ACHN (cell line): ENCODE data around the gene PAPPA.
A peak's percentile ranks its signal among the peaks of the same experiment; 100 is the strongest.

Experiments used
- DNase-seq: peaks from one replicate; pipeline ENCODE4 v3.0.0-alpha.2; 2015
- in situ Hi-C: cut with HindIII; loops from 2 replicates; pipeline ENCODE4 v1.10.0; 2017; ENCODE audit warnings: low sequenced_read_pairs, low pct_ligation_motif_present, low pct_unique_long_range_greater_than_20kb

The PAPPA gene

DNA sequence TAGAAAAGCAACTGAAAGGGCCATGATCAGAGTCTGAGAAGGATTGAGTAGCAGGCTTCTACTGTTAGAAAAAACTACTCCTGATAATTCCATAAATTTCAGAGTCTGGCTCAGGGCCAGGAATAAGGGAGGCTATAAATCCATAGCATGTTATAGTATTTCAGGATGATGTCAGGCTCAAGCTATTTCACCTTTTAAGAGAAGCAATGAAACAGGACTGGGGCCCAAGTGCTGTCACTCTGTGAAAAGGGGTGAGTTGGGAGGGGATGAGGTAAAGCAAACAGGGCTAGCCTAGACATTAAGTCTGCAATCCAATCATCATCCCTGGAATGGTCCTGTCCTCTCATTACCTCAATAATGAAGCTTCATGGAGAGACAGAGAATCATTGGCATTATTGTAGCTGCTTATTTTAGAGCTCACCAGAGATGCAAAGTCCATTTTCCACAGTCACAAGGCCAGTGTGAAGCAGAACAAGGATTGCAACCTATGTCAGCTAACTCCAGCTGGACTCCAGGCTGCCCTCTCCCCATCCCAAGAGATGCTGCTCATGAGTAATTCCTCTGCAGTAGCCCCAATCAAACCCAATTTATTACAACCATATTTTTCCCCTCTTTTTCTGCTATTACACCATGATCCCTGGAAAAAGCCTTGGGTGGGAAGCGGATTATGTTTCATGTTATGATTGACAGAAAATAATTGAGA lies 56.0 kb downstream of the PAPPA start:
- in situ Hi-C loops = no loop called here
- DNase-seq = no peak

DNA sequence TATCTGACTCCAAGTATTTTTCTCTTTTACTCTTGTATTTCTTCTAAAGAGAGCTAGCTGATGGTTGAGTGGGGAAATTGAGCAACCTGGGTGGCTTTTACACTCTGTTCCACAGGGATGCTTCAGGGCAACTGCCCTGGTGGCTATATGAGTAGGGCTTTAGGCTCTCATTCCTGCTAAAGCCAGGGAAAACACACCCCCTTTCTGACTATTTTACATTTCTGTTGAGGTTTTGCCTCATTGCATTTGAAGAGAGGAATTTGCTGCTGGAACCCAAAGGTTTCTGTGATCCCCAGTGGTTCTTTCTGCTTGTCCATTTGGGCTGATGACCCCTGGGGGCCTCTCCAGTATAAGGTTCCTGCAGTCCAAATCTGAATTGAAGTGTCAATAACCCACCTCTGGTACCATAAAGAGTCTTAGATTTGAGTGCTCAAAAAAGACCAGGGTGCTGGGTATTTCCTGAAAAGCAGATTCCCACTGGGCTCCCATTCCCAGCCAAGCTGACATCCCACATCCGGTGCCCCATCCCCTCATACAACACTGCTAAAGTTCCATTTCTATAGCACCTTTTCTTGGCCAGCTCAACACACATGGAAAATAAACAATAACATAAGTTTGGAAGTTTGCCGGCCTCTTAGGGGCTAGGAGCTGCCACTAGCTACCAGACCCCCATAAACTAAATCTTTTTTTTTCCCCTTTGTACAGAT lies 59.5 kb downstream of the PAPPA start:
- DNase-seq = no peak
- in situ Hi-C loops = no loop called here

DNA sequence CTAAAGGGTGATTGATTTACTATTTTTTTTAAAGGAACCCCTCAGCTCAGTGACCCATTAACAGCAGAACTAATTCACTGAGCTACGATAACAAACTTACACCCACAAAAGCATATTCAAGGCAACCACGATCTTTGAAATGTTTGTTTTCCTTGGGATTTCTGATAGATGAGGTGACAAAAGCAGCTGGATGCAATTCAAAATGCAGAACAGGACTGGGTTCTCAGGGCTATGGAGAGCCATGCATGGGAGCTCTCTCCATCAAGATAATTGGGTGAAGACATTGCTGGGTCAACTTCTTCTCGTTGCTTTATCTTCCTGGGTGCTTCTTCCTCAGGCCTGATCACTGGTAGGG lies 60.1 kb downstream of the PAPPA start:
- no peak for DNase-seq
- in situ Hi-C loops = no loop called here

DNA sequence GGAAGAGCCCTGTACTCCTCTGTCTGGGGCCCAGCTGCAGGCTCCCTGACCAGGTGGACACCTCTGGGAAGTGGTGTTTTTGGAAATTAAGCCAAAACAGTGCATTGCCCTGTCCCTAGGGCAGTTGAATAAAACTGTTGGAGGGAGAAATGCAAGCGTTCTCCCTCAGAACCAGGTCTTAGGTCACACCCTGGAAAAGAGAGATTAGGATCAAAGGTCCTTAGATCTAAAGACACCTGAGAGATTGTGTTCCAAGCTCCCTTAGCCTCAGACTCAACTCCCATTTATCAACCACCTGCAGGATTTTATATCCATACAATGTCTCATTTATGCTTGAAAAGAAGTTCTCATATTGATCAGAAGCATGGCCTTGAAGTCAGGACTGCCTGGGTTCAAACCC lies 64.8 kb downstream of the PAPPA start:
- in situ Hi-C loops = no loop called here

DNA sequence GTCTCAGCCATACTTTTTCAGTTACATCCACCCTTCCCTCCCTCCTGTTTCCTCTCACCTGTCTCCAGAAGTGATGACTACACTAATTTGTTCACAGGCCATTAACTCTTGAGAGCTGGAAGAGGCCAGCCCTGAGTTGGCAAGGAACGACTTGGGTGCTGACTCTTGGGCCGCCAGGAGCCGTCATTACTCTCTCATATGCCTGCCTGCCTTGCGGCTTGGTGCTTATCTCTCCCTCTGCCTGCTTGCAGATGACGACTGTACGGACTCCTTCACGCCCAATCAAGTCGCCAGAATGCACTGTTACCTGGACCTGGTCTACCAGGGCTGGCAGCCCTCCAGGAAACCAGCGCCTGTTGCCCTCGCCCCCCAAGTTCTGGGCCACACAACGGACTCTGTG lies 66.1 kb downstream of the PAPPA start:
- peak; percentile 79 for DNase-seq
- in situ Hi-C loops = no loop called here

More for the DNA sequence above, 64.8 kb downstream of the PAPPA start:
- no peak for DNase-seq

DNA sequence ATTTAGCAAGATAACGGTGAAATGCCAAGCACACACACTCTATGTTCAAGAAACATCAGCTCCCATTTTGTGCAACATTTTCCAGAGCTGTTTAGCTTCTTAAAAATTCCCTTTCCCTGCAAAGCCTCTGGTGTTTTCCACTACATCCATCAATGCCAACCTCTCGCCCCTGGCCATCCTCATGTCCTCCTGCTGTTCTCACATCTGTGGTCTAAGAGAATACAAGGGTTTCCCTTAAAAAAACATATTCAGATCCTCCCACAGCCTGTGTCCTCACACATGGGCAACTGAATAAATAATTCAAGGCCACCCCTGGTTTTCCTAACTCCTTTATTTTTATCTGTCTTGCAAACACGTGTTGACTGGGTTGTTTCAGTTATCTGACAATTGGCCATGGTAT lies 70.3 kb downstream of the PAPPA start:
- in situ Hi-C loops = no loop called here
- DNase-seq = no peak

DNA sequence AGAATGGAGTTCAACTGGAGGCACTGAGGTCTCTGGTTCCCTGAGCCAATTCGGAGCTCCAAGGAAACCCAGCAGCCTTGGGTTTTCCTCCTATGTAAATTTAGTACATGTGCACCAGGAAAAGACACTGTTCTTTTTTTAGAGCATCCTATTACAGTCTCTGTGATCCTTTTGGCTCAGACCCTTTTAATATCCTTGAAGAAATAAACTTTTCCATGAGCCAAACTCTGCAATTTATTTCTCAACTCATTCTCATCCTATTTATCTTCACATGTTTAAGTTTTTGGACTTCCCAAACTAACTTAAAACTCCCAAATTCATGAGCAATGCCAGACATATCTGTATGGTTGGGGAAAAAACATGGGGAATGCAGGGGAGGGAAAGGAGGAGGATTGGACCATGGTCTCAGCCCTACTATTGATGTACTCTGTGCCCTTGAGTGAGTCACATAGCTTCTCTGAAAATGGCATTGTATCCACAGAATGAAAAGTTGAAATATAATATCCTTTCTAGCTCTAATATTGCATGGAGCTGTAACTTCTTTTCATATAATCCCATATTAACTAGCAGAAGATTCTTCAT lies 76.6 kb downstream of the PAPPA start:
- no peak for DNase-seq
- in situ Hi-C loops = no loop called here

DNA sequence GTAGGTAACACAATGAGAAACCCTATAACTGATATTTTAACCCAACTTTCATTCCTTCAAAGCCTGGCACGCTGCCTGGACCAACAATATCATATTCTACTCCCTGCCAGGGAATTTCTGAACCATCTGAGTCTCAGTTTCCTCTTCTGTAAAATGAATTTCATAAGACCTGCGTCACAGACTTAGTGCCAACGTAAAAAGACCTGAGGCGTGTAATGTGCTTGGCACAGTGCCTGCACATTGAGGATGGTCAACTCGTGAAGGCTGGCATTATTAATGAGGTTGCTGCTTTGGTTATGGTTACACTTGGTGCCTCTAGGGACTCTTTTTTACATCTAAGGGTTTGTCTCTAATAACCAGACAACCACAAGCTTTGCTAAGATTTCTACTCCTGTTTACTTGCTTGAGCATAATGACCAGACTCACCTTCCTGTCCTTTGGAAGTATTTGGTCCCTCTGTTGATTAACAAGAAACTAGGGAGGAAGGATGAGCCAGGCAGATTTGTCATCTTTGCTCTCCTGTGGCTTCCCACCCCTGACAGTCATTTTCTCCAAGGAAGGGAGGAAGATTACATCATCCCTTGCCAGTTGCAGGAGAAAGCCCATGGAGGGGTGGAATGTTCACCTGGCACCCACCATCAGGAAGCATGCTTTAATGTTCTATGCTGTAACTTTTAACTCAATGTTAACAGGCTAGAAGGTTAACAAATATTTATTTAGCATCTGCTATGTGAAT lies 79.0 kb downstream of the PAPPA start:
- DNase-seq = peak; percentile 25
- in situ Hi-C loops = no loop called here

DNA sequence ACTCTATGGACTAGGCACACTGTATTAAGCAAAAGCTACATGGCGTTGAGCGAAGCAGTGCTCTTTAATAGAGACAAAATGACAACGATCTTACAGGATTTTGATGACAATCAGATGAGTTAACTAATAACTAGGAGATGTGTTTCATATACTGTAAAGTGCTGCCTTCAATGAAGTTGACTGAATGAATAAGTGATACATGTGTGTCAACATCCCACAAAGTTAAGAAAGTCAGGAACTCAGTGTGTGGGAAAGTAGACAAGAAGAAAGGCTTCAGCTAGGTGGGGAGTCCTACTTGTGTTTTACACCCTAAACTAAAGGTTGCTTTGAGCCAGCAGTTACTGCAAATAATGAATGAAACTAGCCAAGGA lies 79.6 kb downstream of the PAPPA start:
- in situ Hi-C loops = no loop called here
- no peak for DNase-seq

DNA sequence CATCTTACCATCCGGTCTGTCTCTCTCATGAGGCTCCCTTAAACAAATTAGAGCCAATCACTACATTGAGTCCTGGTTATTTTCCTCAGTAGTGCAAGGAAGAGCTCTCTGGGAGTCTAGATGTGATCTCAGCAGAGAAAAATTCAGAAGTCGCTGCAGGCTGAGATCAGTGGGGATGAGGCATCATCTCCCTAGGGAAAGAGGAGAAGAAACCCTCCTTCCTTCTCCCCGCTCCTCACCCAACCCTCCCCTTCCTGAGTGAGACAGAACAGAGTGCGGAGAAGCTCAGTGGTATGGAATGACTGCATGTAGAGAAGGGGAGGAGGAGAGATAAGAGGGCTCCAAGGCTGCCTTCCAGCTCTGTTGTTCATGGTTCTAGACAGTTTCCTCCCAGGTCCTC lies 80.5 kb downstream of the PAPPA start:
- in situ Hi-C loops = no loop called here

DNA sequence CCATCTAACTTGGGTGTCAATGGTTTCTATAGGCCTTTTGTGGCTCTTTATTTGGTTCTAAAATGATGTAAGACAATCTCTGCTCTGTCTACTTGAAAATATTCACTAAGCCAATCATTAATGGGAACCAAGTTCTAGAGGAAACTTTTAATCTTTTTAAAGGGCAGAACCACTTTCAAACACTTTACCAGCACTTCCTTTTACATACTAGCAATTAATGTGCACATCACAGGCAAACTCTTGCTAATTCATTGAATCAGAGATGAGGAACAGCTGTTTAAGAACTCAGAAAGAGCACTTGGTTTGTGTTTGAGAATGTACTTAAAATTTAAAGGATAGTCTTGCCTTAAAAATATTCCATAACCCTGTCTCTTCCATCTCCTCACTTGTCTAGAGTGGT lies 83.4 kb downstream of the PAPPA start:
- in situ Hi-C loops = no loop called here
- DNase-seq = no peak

More for the DNA sequence above, 80.5 kb downstream of the PAPPA start:
- peak; percentile 92 for DNase-seq

DNA sequence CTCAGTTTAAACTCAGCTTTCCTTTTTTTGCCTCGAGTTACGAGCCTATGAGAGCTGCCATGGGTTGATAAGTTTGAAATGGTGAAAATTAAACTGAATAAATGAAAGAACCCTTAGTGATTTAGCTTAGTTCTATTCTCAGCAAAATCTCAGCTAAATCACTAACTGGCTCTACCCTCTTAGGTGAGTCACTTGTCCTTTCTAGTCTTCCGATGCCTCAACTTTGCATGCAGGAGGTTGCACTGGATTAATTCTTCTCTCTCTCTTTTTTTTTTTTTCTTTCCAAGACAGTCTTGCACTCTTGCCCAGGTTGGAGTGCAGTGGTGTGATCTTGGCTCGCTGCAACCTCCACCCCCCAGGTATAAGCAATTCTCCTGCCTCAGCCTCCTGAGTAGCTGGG lies 83.9 kb downstream of the PAPPA start:
- peak; percentile 12 for DNase-seq
- in situ Hi-C loops = no loop called here

DNA sequence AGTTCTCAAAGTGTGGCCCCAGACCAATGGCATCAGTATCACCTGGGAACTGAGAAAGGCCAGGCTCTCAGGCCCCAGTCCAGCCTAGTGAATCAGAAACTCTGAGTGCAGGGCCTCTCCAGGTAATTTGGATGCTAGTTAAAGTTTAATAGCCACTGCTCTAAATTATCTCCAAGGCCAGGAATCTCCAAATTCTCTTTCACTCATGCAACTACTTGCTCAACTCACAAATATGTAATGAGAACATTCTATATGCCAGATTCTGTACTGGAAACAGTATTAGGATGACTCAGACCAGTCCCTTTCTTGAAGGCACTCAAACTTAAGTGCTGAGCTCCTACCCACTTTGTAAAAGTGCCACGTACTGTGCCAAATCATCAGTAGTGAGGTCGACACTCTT lies 84.6 kb downstream of the PAPPA start:
- in situ Hi-C loops = no loop called here
- DNase-seq = peak; percentile 77

DNA sequence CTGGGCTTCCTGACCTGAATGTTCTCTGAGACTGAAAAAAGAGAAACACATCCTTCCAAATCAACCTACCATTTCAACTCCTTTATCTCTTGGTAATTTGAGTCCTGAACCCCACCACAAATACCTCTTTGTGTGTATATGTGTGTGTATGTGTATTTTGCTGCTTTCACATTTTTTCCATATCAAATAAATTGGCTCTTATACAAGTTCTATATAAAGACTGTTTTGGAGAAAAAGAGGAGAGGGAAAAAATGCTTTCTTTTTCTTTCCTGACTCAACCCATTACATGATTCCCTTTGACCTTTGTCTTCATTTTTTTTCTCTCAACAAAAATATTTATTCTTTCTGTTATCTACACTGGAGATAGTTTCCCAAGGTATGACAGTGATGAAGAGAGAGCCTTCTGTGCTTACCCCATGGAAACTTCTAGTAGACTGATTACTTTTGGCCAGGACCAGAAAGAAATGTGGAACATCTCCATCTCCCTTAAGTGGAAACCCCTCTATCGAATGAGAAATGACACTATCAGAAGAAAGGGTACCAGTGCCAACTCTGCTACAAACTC lies 85.3 kb downstream of the PAPPA start:
- no peak for DNase-seq
- in situ Hi-C loops = no loop called here

DNA sequence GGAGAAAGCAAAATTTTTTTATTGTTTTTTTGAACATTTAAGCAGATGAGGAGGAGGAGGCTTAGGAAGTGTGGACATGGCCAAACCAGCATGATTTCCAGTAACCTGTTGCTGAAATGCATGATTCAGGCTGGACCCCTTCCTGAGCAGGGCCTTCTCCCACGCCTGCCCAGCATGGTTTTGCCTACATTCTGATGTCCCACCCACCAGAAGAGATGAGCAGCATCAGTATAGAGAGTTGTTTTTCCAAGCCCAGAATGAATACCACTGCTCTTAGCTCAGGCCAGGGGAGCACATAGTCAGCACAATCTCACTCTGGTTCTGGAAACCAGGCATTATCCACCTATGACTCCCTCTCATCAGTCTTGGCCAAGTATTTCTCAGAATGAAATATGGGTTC lies 90.1 kb downstream of the PAPPA start:
- no peak for DNase-seq
- in situ Hi-C loops = no loop called here

DNA sequence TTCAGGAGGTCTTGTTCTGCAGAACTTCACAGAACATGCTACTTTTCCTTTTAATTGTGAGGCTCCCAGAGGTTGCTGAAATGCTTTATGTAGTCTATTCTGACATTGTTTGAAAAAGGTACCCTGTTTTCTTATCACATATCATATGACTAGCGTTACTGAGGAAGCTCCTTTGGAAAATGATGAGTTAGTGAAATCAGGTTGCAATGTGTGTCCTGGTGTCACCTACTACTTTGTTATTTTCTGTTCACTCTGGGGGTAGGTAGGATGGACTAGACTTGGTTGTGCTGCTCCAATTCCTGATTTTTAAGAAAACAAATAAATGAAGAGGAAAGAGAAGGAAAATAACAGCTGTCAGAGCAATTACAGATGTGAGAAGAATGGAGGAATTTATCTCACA lies 93.7 kb downstream of the PAPPA start:
- DNase-seq = no peak
- in situ Hi-C loops = no loop called here

DNA sequence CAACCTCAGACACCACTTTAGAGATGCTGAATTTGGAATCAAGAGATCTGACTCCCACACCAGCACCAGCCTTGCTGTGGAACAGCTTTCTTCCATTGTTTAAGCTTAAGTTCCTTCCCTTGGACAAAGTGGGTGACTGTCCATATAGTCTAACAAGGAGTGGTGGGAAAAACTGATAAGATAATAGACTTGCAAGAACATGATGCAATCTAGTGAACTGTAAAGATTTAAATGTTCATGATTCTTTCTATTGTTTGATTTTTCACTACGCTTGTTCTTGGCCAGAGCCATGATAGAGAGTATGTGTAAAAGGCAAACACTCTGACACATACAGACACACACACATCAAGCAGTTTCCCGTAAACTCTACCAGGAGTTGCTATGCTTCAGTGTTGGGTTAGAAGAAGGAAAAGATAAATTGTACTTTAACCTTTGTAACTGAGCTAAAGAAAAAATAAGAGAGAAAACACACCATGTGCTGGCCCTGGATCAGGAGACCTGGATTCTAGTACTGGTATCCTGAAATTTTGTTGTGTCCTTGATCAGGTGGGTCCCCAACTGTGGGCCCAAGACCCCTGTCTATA lies 94.3 kb downstream of the PAPPA start:
- no peak for DNase-seq
- in situ Hi-C loops = no loop called here

DNA sequence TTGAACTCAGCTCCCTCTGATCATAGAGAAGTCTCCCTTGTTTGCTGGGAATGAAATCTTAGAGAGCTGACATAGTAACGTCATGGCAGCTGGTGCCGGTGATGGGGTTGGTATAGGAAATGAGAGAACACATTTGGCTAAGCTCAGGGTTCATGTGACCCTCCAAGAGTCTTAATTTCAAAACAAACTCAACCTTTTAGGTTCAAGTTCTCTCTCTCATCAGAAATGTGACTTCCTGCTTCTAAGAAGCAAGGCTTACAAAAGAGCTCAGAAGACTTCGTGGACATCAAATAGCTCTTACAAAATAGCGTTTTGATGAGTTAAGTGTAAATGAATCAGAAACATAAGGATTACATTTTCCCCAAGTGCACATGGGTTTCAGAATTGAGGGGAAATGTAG lies 97.3 kb downstream of the PAPPA start:
- no peak for DNase-seq
- in situ Hi-C loops = no loop called here

DNA sequence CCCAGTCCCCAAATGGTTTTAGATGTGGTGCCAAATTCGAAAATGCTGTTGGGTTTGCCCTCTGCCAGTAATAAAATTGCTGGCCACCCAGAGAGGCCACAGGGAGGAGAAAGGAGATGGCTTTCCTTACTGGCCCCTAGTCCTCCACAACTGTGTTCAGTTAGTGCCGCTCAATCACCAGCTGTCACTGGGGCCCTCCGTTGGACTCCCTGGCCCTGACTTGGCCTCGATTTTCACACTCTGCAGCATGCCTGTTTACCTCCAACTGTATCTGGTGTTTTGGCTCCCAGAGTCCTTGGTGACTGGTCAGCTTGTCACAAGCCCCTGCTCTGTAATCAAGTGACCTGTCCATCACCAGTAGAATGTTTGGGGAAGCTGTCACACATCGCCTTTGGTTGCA lies 97.8 kb downstream of the PAPPA start:
- in situ Hi-C loops = no loop called here
- no peak for DNase-seq
